ENCODE results near the gene KLHL17.

DNA sequence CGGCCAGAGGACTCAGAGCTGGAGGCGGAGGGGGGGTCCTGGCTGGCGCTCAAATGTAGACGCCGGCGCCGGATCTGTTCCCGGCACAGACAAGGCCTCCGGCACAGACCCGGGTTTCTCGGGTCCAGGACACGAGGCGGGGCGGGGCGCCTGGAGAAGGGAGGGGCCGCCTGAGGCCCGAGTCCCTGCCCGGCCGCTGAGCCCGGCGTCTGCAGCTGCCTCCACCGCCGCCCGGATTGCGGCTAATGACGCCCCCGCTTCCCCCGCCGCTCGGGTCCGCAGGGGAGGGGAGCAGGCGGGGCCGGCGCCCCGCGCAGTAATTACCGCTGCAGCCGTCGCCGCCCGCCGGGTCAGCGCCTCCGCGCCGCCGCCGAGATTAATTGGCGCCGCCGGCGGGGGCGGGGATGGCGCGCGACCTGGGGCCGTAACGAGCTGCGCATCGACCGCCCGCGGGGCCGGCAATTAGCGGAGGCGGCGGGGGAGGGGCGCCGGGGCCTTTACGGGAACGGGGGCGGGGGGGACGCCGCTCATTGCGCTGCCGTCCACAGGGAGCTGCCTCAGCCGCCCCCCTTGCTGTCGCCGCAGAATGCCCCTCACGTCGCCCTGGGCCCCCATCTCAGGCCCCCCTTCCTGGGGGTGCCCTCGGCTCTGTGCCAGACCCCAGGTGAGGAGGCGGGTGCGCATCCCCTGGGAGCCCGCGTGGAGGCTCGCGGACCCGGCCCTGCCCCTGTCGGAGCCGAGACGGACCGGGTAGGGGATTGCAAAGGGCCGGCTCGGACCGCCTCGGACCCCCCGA, 18.6 kb upstream of the KLHL17 start:
- TF ChIP-seq, protein P1, sequence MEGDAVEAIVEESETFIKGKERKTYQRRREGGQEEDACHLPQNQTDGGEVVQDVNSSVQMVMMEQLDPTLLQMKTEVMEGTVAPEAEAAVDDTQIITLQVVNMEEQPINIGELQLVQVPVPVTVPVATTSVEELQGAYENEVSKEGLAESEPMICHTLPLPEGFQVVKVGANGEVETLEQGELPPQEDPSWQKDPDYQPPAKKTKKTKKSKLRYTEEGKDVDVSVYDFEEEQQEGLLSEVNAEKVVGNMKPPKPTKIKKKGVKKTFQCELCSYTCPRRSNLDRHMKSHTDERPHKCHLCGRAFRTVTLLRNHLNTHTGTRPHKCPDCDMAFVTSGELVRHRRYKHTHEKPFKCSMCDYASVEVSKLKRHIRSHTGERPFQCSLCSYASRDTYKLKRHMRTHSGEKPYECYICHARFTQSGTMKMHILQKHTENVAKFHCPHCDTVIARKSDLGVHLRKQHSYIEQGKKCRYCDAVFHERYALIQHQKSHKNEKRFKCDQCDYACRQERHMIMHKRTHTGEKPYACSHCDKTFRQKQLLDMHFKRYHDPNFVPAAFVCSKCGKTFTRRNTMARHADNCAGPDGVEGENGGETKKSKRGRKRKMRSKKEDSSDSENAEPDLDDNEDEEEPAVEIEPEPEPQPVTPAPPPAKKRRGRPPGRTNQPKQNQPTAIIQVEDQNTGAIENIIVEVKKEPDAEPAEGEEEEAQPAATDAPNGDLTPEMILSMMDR (IDR thresholded peaks at IDR 0.05; ENCODE audit: low read depth, low read length): no peak
- no peak for TF ChIP-seq EZH2phosphoT487 (IDR thresholded peaks at IDR 0.05; ENCODE audit: low read depth)

Data from OCI-LY3 (cell line).